Adrenal gland (tissue), 5 donors: Measurements from ENCODE around the gene SDK2.

ENCODE experiments used
- POLR2A ChIP-seq, 2 donors: fragments of 450-650 bp; IDR thresholded peaks; one replicate each; pipeline ENCODE4 v1.6.1; 2017; ENCODE audit warnings: antibody characterized with exemption in 2 of 2, mild to moderate bottlenecking in 2 of 2, moderate library complexity in 1 of 2
- TF ChIP-seq, protein P1 (sequence below), 6 experiments: fragments of 450-650 bp in 4 of 6; fragments of 200-600 bp in 2 of 6; sonication (generic) in 1 of 6; IDR thresholded peaks; 1 replicate in 5 of 6; 2 replicates in 1 of 6; pipeline versions ENCODE4 v1.5.1 to v1.8.0; 2016 to 2021; ENCODE audit warnings: antibody characterized with exemption in 6 of 6, mild to moderate bottlenecking in 2 of 6, moderate library complexity in 1 of 6
- donor health status: DM: no; HTN: no; CAD: no.

DNA sequence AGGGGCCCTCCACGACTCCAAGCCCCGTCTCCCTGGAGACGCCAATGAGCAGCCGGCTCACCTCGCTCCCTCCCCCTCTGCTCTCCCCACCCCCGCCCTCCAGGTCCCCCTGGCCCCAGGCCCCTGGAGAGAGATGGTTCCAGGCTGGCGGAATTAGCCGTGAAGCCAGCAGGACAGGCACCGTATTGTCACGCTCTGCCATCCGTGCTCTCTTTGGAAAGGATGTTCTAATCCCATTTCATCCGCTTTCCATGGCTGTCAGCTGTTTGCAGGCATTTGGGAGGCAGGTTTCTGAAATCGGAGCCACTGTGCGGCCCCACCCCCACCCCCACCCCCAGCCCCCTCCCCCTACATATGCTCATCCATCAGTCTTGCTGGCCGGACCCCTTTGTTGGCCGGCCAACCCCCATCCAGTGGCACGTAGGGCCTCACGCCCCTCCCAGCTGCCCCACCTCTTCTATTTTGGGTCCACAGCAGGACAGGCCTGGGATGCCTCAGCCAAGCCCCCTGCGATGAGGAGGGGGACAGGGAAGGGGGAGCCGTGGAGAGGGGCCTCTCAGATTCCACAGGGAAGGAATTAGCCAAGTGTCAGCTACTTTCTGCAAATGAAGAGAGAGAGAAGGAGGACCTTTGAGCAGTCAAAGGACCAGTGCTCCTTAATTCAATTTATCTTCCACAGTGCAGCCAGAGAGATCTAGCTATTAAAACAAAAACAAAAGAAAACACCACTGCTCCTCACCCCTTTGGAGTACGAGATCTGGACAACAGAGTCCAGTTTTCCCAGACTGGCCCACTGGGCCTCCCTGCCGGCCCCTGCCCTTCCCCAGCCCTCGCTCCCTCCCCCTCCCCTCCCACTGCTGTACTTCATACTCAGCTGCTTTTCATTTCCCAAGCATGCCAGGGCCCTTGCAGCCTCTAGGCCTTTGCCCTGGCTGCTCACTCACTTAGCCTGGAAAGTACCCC is 30.7 kb downstream of the SDK2 start:
- TF ChIP-seq, protein P1, sequence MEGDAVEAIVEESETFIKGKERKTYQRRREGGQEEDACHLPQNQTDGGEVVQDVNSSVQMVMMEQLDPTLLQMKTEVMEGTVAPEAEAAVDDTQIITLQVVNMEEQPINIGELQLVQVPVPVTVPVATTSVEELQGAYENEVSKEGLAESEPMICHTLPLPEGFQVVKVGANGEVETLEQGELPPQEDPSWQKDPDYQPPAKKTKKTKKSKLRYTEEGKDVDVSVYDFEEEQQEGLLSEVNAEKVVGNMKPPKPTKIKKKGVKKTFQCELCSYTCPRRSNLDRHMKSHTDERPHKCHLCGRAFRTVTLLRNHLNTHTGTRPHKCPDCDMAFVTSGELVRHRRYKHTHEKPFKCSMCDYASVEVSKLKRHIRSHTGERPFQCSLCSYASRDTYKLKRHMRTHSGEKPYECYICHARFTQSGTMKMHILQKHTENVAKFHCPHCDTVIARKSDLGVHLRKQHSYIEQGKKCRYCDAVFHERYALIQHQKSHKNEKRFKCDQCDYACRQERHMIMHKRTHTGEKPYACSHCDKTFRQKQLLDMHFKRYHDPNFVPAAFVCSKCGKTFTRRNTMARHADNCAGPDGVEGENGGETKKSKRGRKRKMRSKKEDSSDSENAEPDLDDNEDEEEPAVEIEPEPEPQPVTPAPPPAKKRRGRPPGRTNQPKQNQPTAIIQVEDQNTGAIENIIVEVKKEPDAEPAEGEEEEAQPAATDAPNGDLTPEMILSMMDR (IDR thresholded peaks at IDR 0.05): no peak
- TF ChIP-seq POLR2A (IDR thresholded peaks at IDR 0.05): no peak
